Neural crest cell (in vitro differentiated cells): ENCODE results near the gene GUCY1A2. TPM values are rescaled to one million over a fixed set of nuclear protein-coding genes. Genes with fewer than 3 reads are reported as not detected.

Experiments
- DNase-seq: peaks from one replicate; pipeline ENCODE4 v3.0.0; 2021; ENCODE audit warnings: low read depth, mixed read lengths, low spot score
- H3K27ac Mint-ChIP-seq: one replicate; pipeline ENCODE4 v1.8.0; 2021; ENCODE audit warnings: mild to moderate bottlenecking, mixed read lengths; ENCODE audit not compliant: unreplicated experiment
- H3K27me3 Mint-ChIP-seq: 2 replicates; pipeline ENCODE4 v1.8.0; 2021; ENCODE audit warnings: low read depth, mild to moderate bottlenecking, mixed read lengths
- H3K36me3 Mint-ChIP-seq: 2 replicates; pipeline ENCODE4 v1.8.0; 2021; ENCODE audit warnings: low read depth, mild to moderate bottlenecking, mixed read lengths
- H3K4me1 Mint-ChIP-seq: 2 replicates; pipeline ENCODE4 v1.8.0; 2021; ENCODE audit warnings: mixed read lengths
- H3K4me3 Mint-ChIP-seq: one replicate; pipeline ENCODE4 v1.8.0; 2021; ENCODE audit warnings: mild to moderate bottlenecking, mixed read lengths
- H3K9me3 Mint-ChIP-seq: 2 replicates; pipeline ENCODE4 v1.8.0; 2021; ENCODE audit warnings: mixed read lengths
- total RNA-seq: library from RNA; stranded (reverse); gene quantifications from 2 replicates; pipeline ENCODE4 v1.2.1, GENCODE V29; 2021
- TF ChIP-seq, protein P1 (sequence below): fragments of 200-600 bp; sonication (generic); conservative IDR thresholded peaks from 2 replicates; pipeline ENCODE4 v1.5.0; 2021; ENCODE audit warnings: antibody characterized with exemption, mild to moderate bottlenecking

Gene GUCY1A2
- total RNA-seq, 1 donor from 2014 or later, result 4.0 TPM

DNA sequence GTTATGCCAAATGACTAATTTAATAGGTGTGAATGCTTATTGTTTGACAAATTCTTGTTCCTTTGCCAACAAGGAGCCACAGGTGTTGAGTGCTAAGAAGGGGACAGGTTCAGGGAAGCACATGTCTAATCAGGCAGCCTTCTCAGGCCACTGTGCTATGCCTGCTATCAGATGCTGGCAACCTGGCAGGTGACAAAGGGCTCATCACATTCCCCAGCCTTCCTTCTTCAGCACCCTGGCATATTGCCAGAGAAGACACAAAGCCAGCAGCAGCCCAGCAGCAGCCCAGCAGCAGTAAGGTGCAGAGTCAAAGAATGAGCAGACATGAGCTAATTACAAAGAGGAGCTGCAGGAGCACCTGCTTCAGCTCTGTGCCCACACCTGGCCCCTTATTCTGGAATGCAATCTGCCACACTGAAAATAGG, 68.2 kb downstream of the GUCY1A2 start:
- Mint-ChIP-seq H3K36me3 (no peaks in the 10 kb centered on the region), H3K27me3 (no peaks in the 10 kb centered on the region), H3K4me1 (no peaks in the 10 kb centered on the region), H3K27ac (no peak overlapping the region), H3K4me3 (no peak overlapping the region), H3K9me3 (no peaks in the 10 kb centered on the region)
- DNase-seq, result no peak
- TF ChIP-seq, protein P1, sequence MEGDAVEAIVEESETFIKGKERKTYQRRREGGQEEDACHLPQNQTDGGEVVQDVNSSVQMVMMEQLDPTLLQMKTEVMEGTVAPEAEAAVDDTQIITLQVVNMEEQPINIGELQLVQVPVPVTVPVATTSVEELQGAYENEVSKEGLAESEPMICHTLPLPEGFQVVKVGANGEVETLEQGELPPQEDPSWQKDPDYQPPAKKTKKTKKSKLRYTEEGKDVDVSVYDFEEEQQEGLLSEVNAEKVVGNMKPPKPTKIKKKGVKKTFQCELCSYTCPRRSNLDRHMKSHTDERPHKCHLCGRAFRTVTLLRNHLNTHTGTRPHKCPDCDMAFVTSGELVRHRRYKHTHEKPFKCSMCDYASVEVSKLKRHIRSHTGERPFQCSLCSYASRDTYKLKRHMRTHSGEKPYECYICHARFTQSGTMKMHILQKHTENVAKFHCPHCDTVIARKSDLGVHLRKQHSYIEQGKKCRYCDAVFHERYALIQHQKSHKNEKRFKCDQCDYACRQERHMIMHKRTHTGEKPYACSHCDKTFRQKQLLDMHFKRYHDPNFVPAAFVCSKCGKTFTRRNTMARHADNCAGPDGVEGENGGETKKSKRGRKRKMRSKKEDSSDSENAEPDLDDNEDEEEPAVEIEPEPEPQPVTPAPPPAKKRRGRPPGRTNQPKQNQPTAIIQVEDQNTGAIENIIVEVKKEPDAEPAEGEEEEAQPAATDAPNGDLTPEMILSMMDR, result no peak

DNA sequence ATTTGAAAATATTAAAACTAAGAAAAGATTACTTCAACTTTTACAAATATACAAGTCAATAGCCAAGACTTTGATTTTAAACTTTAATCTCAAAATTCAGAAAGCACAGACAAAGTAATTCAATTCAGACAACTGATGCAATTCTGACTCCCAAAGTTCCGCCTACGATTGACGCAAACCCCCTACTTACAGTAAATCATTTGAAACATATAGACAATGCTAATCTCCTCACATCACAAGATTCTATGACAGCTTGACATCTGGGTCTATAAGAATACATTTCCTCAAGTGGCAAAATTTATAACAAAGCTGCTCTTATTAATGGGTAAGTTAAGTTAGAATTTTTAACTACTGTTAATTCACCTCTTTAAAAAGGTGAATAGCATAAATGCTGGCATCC, 75.2 kb downstream of the GUCY1A2 start:
- Mint-ChIP-seq H3K4me1 (no peaks in the 10 kb centered on the region), H3K27me3 (no peaks in the 10 kb centered on the region), H3K27ac (no peak overlapping the region), H3K4me3 (no peak overlapping the region), H3K9me3 (no peaks in the 10 kb centered on the region), H3K36me3 (no peaks in the 10 kb centered on the region)
- TF ChIP-seq, protein P1, result no peak
- no peak for DNase-seq

DNA sequence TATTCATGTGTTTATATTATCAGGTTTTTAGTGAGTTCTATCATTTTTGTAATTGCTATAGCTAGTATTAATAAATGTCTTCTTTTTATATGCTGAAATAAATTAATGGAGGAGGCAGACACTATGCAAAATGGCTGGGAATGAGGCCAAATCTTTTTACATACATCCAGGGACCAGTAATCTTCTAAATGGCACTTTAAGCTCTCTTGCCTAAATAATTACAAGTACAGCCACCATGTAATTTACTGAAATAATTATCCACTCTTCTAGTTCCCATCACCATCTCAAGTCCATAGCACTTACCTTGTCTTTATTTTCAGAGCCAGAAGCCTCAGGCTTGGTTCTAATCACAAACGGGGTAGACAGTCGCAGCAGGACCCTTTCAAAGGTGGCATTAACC, 79.1 kb downstream of the GUCY1A2 start:
- DNase-seq, result no peak
- Mint-ChIP-seq H3K4me3 (no peak overlapping the region), H3K27ac (no peak overlapping the region), H3K4me1 (no peaks in the 10 kb centered on the region), H3K9me3 (no peaks in the 10 kb centered on the region), H3K27me3 (no peaks in the 10 kb centered on the region), H3K36me3 (no peaks in the 10 kb centered on the region)
- TF ChIP-seq, protein P1, result no peak

DNA sequence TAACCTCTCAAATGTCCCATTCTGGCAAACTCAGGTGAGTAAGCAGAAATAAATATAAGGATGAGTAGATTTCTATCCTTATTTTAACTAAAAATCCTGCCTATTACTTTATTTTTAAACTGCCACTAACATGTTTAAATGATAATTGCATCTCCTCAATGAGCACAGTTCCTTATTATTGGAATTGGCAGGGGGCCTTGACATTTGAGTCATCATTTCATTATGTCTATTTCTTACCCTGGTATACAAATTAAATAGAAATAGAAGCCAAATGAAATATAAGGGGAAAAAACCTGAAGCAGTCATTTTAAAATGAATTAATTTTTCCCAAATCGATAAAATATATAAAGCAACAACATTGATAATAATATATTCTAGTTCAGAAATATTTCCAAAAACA, 81.2 kb downstream of the GUCY1A2 start:
- Mint-ChIP-seq H3K36me3 (no peaks in the 10 kb centered on the region), H3K9me3 (no peaks in the 10 kb centered on the region), H3K4me3 (no peak overlapping the region), H3K27me3 (no peaks in the 10 kb centered on the region), H3K4me1 (no peaks in the 10 kb centered on the region), H3K27ac (no peak overlapping the region)
- TF ChIP-seq, protein P1, result no peak
- DNase-seq, result no peak

DNA sequence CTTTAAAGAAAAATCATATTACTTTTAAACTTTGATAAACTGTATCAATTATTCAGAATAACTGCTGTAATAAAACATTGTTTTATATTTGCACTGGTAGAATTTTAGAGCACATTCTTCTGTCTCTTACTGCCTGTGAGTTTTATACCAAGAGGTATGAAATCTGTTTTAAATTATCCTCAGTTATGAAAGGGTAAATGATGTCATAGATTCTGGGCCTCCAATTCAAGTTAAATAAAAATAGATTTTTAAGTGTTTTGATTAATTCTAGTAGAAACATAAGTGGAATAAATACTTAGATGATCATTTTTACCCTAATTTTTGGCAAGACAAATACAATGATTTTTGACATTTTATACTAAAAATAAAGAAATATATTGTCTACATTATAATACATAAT, 93.0 kb downstream of the GUCY1A2 start:
- TF ChIP-seq, protein P1, result no peak

More for the DNA sequence above, 93.0 kb downstream of the GUCY1A2 start:
- H3K4me1 Mint-ChIP-seq, result peaks cover 5% of the 10 kb centered on the region
- DNase-seq, result no peak
- H3K27ac Mint-ChIP-seq, result no peak overlapping the region
- no peak overlapping the region for H3K4me3 Mint-ChIP-seq
- no peaks in the 10 kb centered on the region for H3K27me3 Mint-ChIP-seq
- H3K9me3 Mint-ChIP-seq, result peaks cover 5% of the 10 kb centered on the region
- H3K36me3 Mint-ChIP-seq, result no peaks in the 10 kb centered on the region
